Activated CD8-positive, alpha-beta T cell treated with anti-CD3 and anti-CD28 coated beads for 36 hours (primary cell): Measurements from ENCODE around the gene LDLRAP1. TPM values are rescaled to one million over a fixed set of nuclear protein-coding genes. Genes with fewer than 3 reads are reported as not detected.

Source experiments
- ATAC-seq: fragments of 200-7000 bp; cut with Tn5 transposase; one replicate; pipeline ENCODE4 v1.10.0; 2021; ENCODE audit warnings: mild to moderate bottlenecking, moderate library complexity
- CTCF ChIA-PET: fragments of 350-600 bp; sonication (Branson Sonifier 250); formaldehyde crosslinking; loops from one replicate; lab custom pipeline; 2021; ENCODE audit warnings: antibody characterized with exemption; lab: Charles Lee
- POLR2A ChIA-PET: fragments of 350-600 bp; sonication (Branson Sonifier 250); formaldehyde crosslinking; loops from one replicate; lab custom pipeline; 2021; ENCODE audit warnings: antibody characterized with exemption; lab: Charles Lee
- DNase-seq: peaks from one replicate; pipeline ENCODE4 v3.0.0-alpha.2; 2020
- H3K27ac Mint-ChIP-seq: one replicate; pipeline ENCODE4 v1.8.0; 2021; ENCODE audit warnings: mild to moderate bottlenecking, mixed read lengths
- H3K27me3 Mint-ChIP-seq: one replicate; pipeline ENCODE4 v1.8.0; 2021; ENCODE audit warnings: mixed read lengths
- H3K36me3 Mint-ChIP-seq: one replicate; pipeline ENCODE4 v1.8.0; 2021; ENCODE audit warnings: low read depth, mixed read lengths
- H3K4me1 Mint-ChIP-seq: one replicate; pipeline ENCODE4 v1.8.0; 2021; ENCODE audit warnings: low read depth, mixed read lengths
- H3K4me3 Mint-ChIP-seq: one replicate; pipeline ENCODE4 v1.8.0; 2021; ENCODE audit warnings: mild to moderate bottlenecking, moderate library complexity, mixed read lengths
- H3K9me3 Mint-ChIP-seq: one replicate; pipeline ENCODE4 v1.8.0; 2021; ENCODE audit warnings: mixed read lengths
- intact Hi-C: fragments of 100-400 bp; cut with micrococcal nuclease; formaldehyde crosslinking; loops from one replicate; pipeline ENCODE4 v1.10.0; 2022
- total RNA-seq, 2 experiments: library from RNA; stranded (reverse); gene quantifications; one replicate each; pipeline ENCODE4 v1.2.3, GENCODE V29; 2021
- TF ChIP-seq, protein P1 (sequence below): fragments of 200-600 bp; IDR thresholded peaks from one replicate; pipeline ENCODE4 v1.8.0; 2022; ENCODE audit warnings: antibody characterized with exemption, mild to moderate bottlenecking

The LDLRAP1 gene
- total RNA-seq, 2 experiments from 2014 or later: 13.4 to 14.5 TPM

- ATAC-seq (no peak), DNase-seq (no peak)
- Mint-ChIP-seq H3K9me3 (no peaks in the 10 kb centered on the region), H3K4me1 (peaks cover 82% of the 10 kb centered on the region), H3K27me3 (no peaks in the 10 kb centered on the region), H3K27ac (peak overlapping the region; percentile 88), H3K4me3 (no peak overlapping the region), H3K36me3 (peaks cover 6% of the 10 kb centered on the region)
- POLR2A ChIA-PET: interaction anchor here (0.6 to 6.1 kb wide), 10 partner anchors 9 to 261 kb away, joined by 3 to 43 read pairs (median 4); no protein-coding TSS in a partner anchor
- intact Hi-C loops: loop anchor here (10.0 kb wide), 1 partner anchor 156 kb away; no protein-coding TSS in a partner anchor
- TF ChIP-seq, protein P1, sequence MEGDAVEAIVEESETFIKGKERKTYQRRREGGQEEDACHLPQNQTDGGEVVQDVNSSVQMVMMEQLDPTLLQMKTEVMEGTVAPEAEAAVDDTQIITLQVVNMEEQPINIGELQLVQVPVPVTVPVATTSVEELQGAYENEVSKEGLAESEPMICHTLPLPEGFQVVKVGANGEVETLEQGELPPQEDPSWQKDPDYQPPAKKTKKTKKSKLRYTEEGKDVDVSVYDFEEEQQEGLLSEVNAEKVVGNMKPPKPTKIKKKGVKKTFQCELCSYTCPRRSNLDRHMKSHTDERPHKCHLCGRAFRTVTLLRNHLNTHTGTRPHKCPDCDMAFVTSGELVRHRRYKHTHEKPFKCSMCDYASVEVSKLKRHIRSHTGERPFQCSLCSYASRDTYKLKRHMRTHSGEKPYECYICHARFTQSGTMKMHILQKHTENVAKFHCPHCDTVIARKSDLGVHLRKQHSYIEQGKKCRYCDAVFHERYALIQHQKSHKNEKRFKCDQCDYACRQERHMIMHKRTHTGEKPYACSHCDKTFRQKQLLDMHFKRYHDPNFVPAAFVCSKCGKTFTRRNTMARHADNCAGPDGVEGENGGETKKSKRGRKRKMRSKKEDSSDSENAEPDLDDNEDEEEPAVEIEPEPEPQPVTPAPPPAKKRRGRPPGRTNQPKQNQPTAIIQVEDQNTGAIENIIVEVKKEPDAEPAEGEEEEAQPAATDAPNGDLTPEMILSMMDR: no peak
- CTCF ChIA-PET: interaction anchor here (0.8 to 3.4 kb wide), 12 partner anchors 10 to 261 kb away, joined by 3 to 26 read pairs (median 5); no protein-coding TSS in a partner anchor
Measured at GRCh38 chr1:25548601-25549000, 5.2 kb downstream of the LDLRAP1 start.

- Mint-ChIP-seq H3K9me3 (no peaks in the 10 kb centered on the region), H3K36me3 (peaks cover 6% of the 10 kb centered on the region), H3K27me3 (no peaks in the 10 kb centered on the region), H3K27ac (peak overlapping the region; percentile 88), H3K4me1 (peaks cover 85% of the 10 kb centered on the region), H3K4me3 (peak overlapping the region; percentile 45)
- intact Hi-C loops: loop anchor here (10.0 kb wide), 1 partner anchor 155 kb away; no protein-coding TSS in a partner anchor
- ATAC-seq (peak; percentile 94), DNase-seq (peak; percentile 96)
- CTCF ChIA-PET: interaction anchor here (0.8 to 3.4 kb wide), 20 partner anchors 10 to 260 kb away, joined by 3 to 26 read pairs (median 4); no protein-coding TSS in a partner anchor
- POLR2A ChIA-PET: interaction anchor here (0.6 to 6.1 kb wide), 12 partner anchors 11 to 372 kb away, joined by 3 to 43 read pairs (median 3); no protein-coding TSS in a partner anchor
- TF ChIP-seq, protein P1: no peak
Measured at GRCh38 chr1:25549273-25550154, 6.1 kb downstream of the LDLRAP1 start.

GRCh38 chr1:25550155-25550506, 6.7 kb downstream of the LDLRAP1 start:
- Mint-ChIP-seq H3K36me3 (peaks cover 6% of the 10 kb centered on the region), H3K9me3 (no peaks in the 10 kb centered on the region), H3K27me3 (no peaks in the 10 kb centered on the region), H3K4me1 (peaks cover 79% of the 10 kb centered on the region), H3K27ac (peak overlapping the region; percentile 88), H3K4me3 (peak overlapping the region; percentile 45)
- TF ChIP-seq, protein P1: no peak
- intact Hi-C loops: no loop called here
- DNase-seq (no peak), ATAC-seq (no peak)
- POLR2A ChIA-PET: interaction anchor here (0.8 to 6.1 kb wide), 6 partner anchors 10 to 324 kb away, joined by 3 to 43 read pairs (median 3); no protein-coding TSS in a partner anchor
- CTCF ChIA-PET: interaction anchor here (0.8 to 3.4 kb wide), 12 partner anchors 11 to 248 kb away, joined by 3 to 26 read pairs (median 5); no protein-coding TSS in a partner anchor

DNA sequence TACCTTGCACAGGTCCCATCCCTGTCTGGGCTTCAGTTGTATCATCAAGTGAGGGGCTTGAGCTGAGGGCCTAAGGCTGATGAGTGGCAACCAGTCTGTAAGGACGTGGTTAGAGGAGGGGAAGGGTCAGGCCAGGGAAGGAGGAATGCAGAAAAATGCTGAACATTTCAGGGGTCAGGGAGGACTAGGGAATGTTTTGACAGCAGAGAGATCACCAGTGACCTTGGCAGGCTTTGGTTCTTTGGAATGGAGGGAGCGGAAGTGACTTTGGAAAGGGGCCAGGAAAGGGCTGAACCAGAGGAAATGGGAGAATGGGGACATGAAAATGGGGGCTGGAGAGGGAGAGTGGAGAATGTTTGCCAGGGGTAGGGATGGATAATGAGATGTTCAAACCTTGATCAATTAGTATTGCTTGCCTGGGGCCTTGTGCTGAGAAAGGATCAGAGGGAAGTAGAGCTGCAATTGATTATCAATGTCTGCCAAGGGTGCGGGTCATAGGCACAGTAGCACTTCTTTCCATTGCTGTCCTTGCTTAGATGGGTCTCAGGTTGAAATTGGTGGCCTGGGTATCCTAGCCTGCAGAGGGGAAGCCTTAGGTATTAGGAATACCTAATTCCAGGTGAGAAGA, 7.4 kb downstream of the LDLRAP1 start:
- H3K4me3 Mint-ChIP-seq: no peak overlapping the region
- POLR2A ChIA-PET: interaction anchor here (0.6 to 6.1 kb wide), 6 partner anchors 10 to 974 kb away, joined by 3 to 43 read pairs (median 3); no protein-coding TSS in a partner anchor
- intact Hi-C loops: no loop called here

More for the DNA sequence above, 7.4 kb downstream of the LDLRAP1 start:
- CTCF ChIA-PET: interaction anchor here (0.8 to 3.4 kb wide), 10 partner anchors 10 to 116 kb away, joined by 3 to 26 read pairs (median 6); no protein-coding TSS in a partner anchor
- Mint-ChIP-seq H3K4me1 (peaks cover 79% of the 10 kb centered on the region), H3K27ac (peak overlapping the region; percentile 88), H3K36me3 (peaks cover 10% of the 10 kb centered on the region), H3K9me3 (no peaks in the 10 kb centered on the region), H3K27me3 (no peaks in the 10 kb centered on the region)
- TF ChIP-seq, protein P1: no peak
- ATAC-seq: no peak
- DNase-seq: no peak
